Activated CD8-positive, alpha-beta T cell treated with anti-CD3 and anti-CD28 coated beads, Interleukin-2, amount 10 ng/mL, durations not matched to agents 7 days and 5 days (primary cell): Measurements from ENCODE around the gene SORL1. TPM values are rescaled to one million over a fixed set of nuclear protein-coding genes. Genes with fewer than 3 reads are reported as not detected.

ENCODE experiments used
- ATAC-seq: fragments of 150-1000 bp; cut with Tn5 transposase; one replicate; pipeline ENCODE4 v1.10.0; 2021; ENCODE audit warnings: moderate library complexity
- CTCF ChIA-PET: fragments of 350-600 bp; sonication (Branson Sonifier 250); formaldehyde crosslinking; loops from one replicate; lab custom pipeline; 2021; ENCODE audit warnings: antibody characterized with exemption; lab: Charles Lee
- POLR2A ChIA-PET: fragments of 350-600 bp; sonication (Branson Sonifier 250); formaldehyde crosslinking; loops from one replicate; lab custom pipeline; 2021; ENCODE audit warnings: antibody characterized with exemption; lab: Charles Lee
- DNase-seq: peaks from one replicate; pipeline ENCODE4 v3.0.0-alpha.2; 2020
- H3K27ac Mint-ChIP-seq: one replicate; pipeline ENCODE4 v1.8.0; 2021; ENCODE audit warnings: mild to moderate bottlenecking, mixed read lengths
- H3K27me3 Mint-ChIP-seq: one replicate; pipeline ENCODE4 v1.8.0; 2021; ENCODE audit warnings: low read depth, mixed read lengths
- H3K36me3 Mint-ChIP-seq: one replicate; pipeline ENCODE4 v1.8.0; 2021; ENCODE audit warnings: low read depth, mixed read lengths
- H3K4me1 Mint-ChIP-seq: one replicate; pipeline ENCODE4 v1.8.0; 2021; ENCODE audit warnings: low read depth, mixed read lengths
- H3K4me3 Mint-ChIP-seq: one replicate; pipeline ENCODE4 v1.8.0; 2021; ENCODE audit warnings: mild to moderate bottlenecking, mixed read lengths
- H3K9me3 Mint-ChIP-seq: one replicate; pipeline ENCODE4 v1.8.0; 2022; ENCODE audit warnings: mixed read lengths; ENCODE audit not compliant: insufficient read depth
- total RNA-seq, 2 experiments: library from RNA; stranded (reverse); gene quantifications; one replicate each; pipeline ENCODE4 v1.2.3, GENCODE V29; 2021

SORL1 gene
- total RNA-seq, 2 experiments from 2014 or later: 98.9 to 107 TPM

DNA sequence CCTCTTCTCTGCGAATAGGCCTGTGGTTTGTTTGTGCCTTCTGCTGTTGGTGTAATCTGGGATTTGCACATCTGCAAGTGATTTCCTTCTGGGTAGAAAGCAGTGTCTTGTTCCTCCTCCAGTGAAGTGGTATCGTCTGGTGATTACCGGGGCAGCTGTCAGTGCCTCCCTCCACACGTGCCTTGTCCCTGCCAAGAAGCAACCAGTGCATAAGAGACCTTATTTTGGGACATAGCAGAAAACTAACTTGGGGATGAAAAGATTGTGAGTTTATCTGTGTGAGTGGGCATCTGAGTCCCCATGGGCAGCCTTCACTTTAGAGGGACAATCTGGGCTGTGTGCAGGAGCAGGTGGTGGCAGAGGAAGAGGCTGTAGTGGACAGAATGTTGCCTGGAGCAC is 72.1 kb downstream of the SORL1 start:
- H3K27ac Mint-ChIP-seq: no peak overlapping the region
- POLR2A ChIA-PET: no interaction called here
- no peak for ATAC-seq

DNA sequence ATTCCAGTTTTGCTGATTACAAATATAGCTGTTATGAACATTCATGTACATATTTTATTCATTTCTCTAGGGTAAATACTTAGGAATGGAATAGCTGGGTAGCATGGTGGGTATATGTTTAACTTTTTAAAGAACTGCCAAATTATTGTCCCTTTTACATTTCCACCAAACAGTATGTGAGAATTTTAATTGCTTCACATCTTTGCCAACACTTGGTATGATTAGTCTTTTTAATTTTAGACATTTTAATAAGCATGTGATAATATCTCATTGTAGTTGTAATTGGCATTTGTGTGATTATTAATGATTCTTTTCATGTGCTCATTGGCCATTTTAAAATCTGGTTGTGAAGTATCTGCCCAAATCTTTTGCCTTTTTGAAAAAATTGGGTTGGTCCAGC is 73.3 kb downstream of the SORL1 start:
- Mint-ChIP-seq H3K9me3 (peaks cover 19% of the 10 kb centered on the region), H3K4me3 (no peak overlapping the region), H3K27me3 (no peaks in the 10 kb centered on the region), H3K36me3 (peaks cover 82% of the 10 kb centered on the region), H3K27ac (peak overlapping the region; percentile 48), H3K4me1 (peaks cover 21% of the 10 kb centered on the region)
- ChIA-PET POLR2A (no interaction called here), CTCF (interaction anchor here (1.3 kb wide), 1 partner anchor 66 kb away, joined by 3 read pairs; no protein-coding TSS in a partner anchor)
- ATAC-seq (no peak), DNase-seq (no peak)

More for the DNA sequence above, 72.1 kb downstream of the SORL1 start:
- CTCF ChIA-PET: interaction anchor here (1.3 kb wide), 2 partner anchors 12 to 67 kb away, joined by 3 read pairs; no protein-coding TSS in a partner anchor
- Mint-ChIP-seq H3K4me3 (no peak overlapping the region), H3K27me3 (no peaks in the 10 kb centered on the region), H3K4me1 (peaks cover 29% of the 10 kb centered on the region), H3K9me3 (peaks cover 9% of the 10 kb centered on the region), H3K36me3 (peaks cover 82% of the 10 kb centered on the region)
- no peak for DNase-seq

DNA sequence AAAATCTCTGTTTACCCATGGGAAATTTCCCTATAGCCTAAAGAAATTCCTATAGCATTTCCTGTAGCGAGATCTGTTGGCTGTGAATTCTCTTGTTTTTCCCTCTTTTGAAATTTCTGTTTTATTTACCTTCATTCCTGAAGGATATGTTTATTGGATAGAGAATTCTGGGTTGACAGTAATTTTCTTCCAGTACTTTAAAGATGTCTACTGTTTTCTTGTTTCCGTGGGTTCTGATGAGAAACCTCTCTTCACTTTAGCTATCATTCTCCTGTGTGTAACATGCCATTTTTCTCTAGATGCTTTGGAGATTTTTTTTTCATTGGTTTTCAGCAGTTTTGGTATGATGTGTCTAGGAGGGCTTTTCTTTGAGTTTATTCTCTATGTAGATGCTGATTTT is 78.1 kb downstream of the SORL1 start:
- no peak overlapping the region for H3K27ac Mint-ChIP-seq
- peaks cover 19% of the 10 kb centered on the region for H3K9me3 Mint-ChIP-seq
- no peak for ATAC-seq
- H3K4me1 Mint-ChIP-seq: peaks cover 11% of the 10 kb centered on the region
- no peak for DNase-seq
- no peak overlapping the region for H3K4me3 Mint-ChIP-seq
- H3K27me3 Mint-ChIP-seq: no peaks in the 10 kb centered on the region
- H3K36me3 Mint-ChIP-seq: peaks cover 79% of the 10 kb centered on the region
- ChIA-PET CTCF (no interaction called here), POLR2A (no interaction called here)

DNA sequence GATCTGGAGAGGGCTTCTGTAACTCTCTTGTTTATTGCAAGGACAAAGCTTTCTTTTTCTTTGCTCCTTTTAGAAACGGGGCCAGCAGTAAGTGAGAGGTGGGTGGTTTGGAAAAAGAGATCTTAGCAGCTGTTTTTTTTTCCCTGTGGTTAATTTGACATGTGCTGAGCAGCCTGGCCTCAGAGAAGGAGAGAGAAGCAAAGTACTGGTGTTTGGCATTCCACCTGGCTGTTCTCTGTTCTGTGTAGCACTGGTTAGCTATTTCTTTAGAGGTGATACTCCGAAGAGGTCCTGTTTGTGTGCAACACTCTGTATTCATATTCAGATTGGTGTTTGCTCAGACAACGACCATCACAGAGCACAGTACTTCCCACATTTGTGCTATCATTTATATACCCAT is 81.5 kb downstream of the SORL1 start:
- ATAC-seq (no peak), DNase-seq (no peak)
- CTCF ChIA-PET: interaction anchor here (1.6 kb wide), 1 partner anchor 50 kb away, joined by 3 read pairs; no protein-coding TSS in a partner anchor
- no peak overlapping the region for H3K4me3 Mint-ChIP-seq
- no peaks in the 10 kb centered on the region for H3K27me3 Mint-ChIP-seq
- peak overlapping the region; percentile 2 for H3K27ac Mint-ChIP-seq
- H3K4me1 Mint-ChIP-seq: peaks cover 24% of the 10 kb centered on the region
- H3K9me3 Mint-ChIP-seq: peaks cover 14% of the 10 kb centered on the region
- H3K36me3 Mint-ChIP-seq: peaks cover 77% of the 10 kb centered on the region
- POLR2A ChIA-PET: interaction anchor here (1.0 kb wide), 1 partner anchor 19 kb away, joined by 9 read pairs; no protein-coding TSS in a partner anchor

DNA sequence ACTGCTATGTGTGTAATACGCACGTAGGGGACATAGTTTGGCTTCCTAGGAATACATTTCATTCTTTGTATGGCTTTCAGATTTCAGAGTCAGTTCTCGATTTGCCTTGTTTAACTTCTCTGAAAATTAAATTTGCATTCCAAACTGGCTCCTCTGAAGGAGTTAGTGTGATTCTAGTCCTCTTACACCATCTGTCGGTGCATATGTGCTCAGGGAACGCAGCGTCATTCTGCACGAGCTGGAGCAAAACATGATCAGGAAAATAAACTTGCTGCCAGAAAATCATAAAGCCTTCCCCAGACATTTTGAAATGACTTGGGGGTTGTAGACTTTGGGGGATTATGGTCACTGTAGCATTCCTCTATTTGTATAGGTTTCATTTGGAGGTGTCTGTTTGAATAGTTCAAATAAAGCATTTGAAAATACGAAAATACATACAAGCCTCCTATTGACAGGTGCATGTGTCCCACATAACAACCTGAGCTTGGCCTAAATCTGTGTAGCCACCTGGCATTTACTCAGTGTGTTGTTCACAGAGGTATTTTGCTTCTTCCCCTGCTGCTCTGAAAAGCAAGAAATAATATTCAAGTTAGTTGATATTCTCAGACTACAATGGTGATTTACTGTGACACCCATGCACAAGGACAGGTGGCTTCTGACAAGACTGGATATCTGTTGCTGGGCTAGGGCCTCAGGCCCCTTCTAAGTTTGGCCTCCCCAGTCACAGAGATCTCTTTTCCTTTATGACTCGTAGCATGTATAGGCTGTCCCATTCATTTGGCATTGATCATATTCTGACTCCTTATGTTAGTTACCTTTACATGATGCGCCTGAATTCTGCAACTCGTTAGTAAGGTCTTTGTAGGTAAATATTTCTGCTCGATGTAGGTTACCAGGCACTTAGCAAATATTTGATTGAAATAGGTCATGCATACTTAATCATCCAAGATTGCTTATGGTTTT is 82.3 kb downstream of the SORL1 start:
- Mint-ChIP-seq H3K4me1 (peaks cover 30% of the 10 kb centered on the region), H3K4me3 (no peak overlapping the region), H3K27ac (peak overlapping the region; percentile 22), H3K27me3 (no peaks in the 10 kb centered on the region), H3K9me3 (peaks cover 14% of the 10 kb centered on the region), H3K36me3 (peaks cover 76% of the 10 kb centered on the region)
- DNase-seq (no peak), ATAC-seq (no peak)
- POLR2A ChIA-PET: no interaction called here
- CTCF ChIA-PET: interaction anchor here (1.6 kb wide), 1 partner anchor 51 kb away, joined by 3 read pairs; no protein-coding TSS in a partner anchor

DNA sequence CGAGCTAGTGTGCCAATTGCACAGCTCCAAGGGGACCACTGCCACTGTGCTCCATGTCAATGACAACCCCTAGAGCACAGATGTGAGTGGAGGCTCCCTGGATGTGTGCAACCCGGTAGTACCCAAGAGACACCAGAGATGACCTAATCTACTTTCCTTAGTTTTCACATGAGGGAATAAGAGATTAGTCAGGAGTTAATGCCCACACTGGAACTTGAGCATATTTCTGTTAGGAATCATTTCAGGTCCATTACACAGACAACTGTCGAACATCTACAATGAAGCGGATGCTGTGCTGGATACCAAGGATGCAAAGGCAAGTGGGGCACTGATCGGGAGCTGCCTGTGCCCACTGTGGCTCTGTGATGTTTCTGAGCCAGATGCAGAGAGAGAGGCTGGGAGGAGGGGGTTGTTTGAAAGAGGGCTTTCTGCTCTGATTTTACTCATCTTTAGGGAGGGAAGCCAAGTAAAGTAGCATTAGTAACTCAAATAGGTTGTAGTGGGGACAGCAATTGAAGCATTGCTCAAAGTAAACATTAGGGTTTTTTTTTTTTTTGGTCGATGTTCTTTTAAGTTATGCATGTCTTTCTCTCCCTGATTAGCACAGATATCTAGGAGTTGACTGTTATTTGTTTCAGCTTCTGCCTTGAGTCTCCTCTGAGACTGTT is 83.1 kb downstream of the SORL1 start:
- H3K4me3 Mint-ChIP-seq: no peak overlapping the region
- peaks cover 72% of the 10 kb centered on the region for H3K36me3 Mint-ChIP-seq
- peaks cover 5% of the 10 kb centered on the region for H3K9me3 Mint-ChIP-seq
- no peak for ATAC-seq
- DNase-seq: no peak
- ChIA-PET POLR2A (interaction anchor here (0.6 kb wide), 1 partner anchor 47 kb away, joined by 3 read pairs; no protein-coding TSS in a partner anchor), CTCF (no interaction called here)
- H3K27me3 Mint-ChIP-seq: no peaks in the 10 kb centered on the region
- H3K27ac Mint-ChIP-seq: peak overlapping the region; percentile 39
- H3K4me1 Mint-ChIP-seq: peaks cover 38% of the 10 kb centered on the region

DNA sequence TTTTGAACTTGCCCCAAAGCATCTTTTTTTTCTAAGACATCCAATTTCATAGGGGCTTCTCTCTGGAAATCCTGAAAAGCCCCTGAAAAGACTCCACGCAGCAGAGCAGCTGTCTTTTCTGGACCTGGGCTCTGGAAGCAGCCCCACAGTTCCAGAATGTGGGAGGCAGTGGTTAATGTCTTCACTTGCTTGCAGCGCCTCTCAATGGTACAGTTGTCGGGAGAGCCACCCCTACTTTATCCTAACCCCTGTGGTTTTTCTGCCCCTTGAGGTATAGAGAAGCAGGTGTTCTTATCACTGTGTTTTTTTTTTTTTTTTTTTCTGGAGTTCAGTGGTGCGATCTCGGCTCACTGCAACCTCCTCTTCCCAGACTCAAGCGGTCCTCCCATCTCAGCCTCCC is 84.0 kb downstream of the SORL1 start:
- ChIA-PET POLR2A (interaction anchor here (0.6 kb wide), 1 partner anchor 46 kb away, joined by 3 read pairs; no protein-coding TSS in a partner anchor), CTCF (no interaction called here)
- no peak overlapping the region for H3K4me3 Mint-ChIP-seq
- no peaks in the 10 kb centered on the region for H3K9me3 Mint-ChIP-seq
- peaks cover 68% of the 10 kb centered on the region for H3K36me3 Mint-ChIP-seq
- H3K27ac Mint-ChIP-seq: no peak overlapping the region
- DNase-seq (no peak), ATAC-seq (no peak)
- no peaks in the 10 kb centered on the region for H3K27me3 Mint-ChIP-seq
- peaks cover 47% of the 10 kb centered on the region for H3K4me1 Mint-ChIP-seq

DNA sequence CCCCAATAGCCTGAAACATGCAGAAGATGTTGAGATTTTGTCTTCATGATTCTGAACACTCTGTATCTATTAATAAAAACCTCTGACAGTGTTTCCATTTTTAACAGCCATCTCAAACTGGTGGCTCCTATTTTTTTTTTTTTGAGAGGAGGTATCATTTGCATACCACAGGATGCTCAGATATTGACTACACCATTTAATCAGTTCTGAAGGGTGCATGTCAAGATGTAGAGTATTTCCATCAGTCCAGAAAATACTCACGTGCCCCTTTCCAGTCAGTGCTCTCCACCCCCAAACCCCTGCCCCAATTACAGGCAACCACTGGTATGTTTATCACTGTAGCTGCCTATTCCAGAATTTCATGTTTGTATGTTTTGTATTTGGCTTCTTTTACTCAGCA is 85.9 kb downstream of the SORL1 start:
- ATAC-seq: no peak

DNA sequence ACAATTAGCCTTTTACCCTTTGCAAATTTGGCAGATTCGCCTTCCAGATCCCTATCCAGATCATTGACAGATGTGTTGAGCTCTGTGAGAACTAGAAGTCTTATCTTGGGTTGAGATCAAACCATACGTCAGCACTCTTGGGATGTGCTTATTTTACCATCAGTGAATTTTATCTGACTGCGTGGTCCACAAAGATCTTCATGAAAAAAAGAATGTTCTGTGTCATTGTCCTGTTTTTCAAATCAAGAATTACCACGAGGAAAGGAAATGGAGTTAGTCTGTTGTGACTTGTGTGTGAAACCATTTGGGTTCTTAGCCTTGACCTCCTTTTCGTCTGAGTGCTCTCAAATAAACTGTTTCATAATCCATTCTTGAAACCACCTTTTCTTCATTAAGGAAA is 86.9 kb downstream of the SORL1 start:
- Mint-ChIP-seq H3K27me3 (no peaks in the 10 kb centered on the region), H3K4me1 (peaks cover 45% of the 10 kb centered on the region), H3K9me3 (no peaks in the 10 kb centered on the region), H3K36me3 (peaks cover 66% of the 10 kb centered on the region), H3K4me3 (no peak overlapping the region), H3K27ac (no peak overlapping the region)
- ChIA-PET POLR2A (no interaction called here), CTCF (no interaction called here)
- DNase-seq (no peak), ATAC-seq (no peak)

More for the DNA sequence above, 85.9 kb downstream of the SORL1 start:
- ChIA-PET POLR2A (interaction anchor here (0.8 kb wide), 1 partner anchor 223 kb away, joined by 4 read pairs; no protein-coding TSS in a partner anchor), CTCF (no interaction called here)
- H3K4me1 Mint-ChIP-seq: peaks cover 42% of the 10 kb centered on the region
- peaks cover 63% of the 10 kb centered on the region for H3K36me3 Mint-ChIP-seq
- DNase-seq: peak; percentile 19
- H3K27ac Mint-ChIP-seq: peak overlapping the region; percentile 13
- H3K27me3 Mint-ChIP-seq: no peaks in the 10 kb centered on the region
- no peak overlapping the region for H3K4me3 Mint-ChIP-seq
- no peaks in the 10 kb centered on the region for H3K9me3 Mint-ChIP-seq

DNA sequence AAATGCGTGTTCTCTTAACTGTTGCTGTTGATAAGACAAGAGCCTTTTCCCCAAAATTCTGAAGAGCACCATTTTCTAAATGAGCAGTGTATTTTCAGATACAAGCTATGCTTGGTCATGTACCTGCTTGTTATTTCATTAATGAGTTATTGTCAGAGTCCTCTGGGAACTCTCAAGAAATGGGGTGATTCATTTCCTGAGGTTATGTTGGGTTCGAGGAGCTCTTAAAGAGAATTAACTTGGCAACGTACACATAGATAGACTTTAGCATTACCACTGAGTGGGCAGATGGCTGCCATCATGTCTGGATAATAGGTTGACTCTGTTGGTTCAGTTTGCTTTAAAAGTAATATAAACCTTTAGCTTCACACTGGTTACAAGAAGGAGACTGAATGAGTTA is 88.5 kb downstream of the SORL1 start:
- POLR2A ChIA-PET: no interaction called here
- Mint-ChIP-seq H3K4me1 (peaks cover 61% of the 10 kb centered on the region), H3K9me3 (no peaks in the 10 kb centered on the region), H3K4me3 (no peak overlapping the region), H3K27ac (no peak overlapping the region), H3K36me3 (peaks cover 71% of the 10 kb centered on the region), H3K27me3 (no peaks in the 10 kb centered on the region)
- DNase-seq (no peak), ATAC-seq (no peak)
- CTCF ChIA-PET: interaction anchor here (0.9 to 1.1 kb wide), 2 partner anchors 47 to 89 kb away, joined by 3 read pairs; no protein-coding TSS in a partner anchor

DNA sequence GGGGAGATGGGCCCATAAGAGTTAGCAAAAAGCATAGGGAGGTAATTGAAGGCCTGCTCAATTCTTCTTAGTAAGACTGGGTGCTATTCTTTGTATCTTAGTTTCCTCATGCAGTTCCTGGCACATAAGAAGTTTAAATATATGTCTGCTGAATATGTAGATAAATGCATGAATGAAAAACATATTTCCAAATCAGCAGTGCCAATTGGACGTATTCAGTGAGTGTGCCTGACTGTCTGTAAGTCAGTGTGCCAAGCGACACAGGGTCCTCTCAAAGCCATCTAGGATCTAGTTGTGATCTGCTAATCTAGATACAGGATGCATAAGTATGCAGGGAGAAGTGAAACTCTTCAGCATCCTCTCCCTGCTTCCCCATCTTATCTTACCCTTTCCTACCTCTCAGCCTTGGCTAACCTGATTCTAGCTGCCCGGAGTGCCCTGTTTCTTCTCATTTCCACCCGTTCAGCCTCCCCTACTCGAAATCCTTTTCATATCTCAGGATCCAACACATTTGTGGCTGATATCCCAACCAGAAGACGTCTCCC is 91.8 kb downstream of the SORL1 start:
- Mint-ChIP-seq H3K27ac (peak overlapping the region; percentile 82), H3K4me3 (no peak overlapping the region), H3K36me3 (peaks cover 71% of the 10 kb centered on the region), H3K4me1 (peaks cover 57% of the 10 kb centered on the region), H3K9me3 (no peaks in the 10 kb centered on the region), H3K27me3 (no peaks in the 10 kb centered on the region)
- ChIA-PET CTCF (no interaction called here), POLR2A (interaction anchor here (1.5 kb wide), 1 partner anchor 252 kb away, joined by 4 read pairs; the partner anchor contains the start of gene SC5D)
- DNase-seq (no peak), ATAC-seq (no peak)
